ENCODE results near the gene PIAS4.

PIAS4 gene

GRCh38 chr19:3981736-3982681 lies 25.5 kb upstream of the PIAS4 start:
- no peak for ATAC-seq
- TF ChIP-seq OSR1 (CRISPR knock-in tag; IDR thresholded peaks at IDR 0.05) = no peak
- TF ChIP-seq ZNF565 (CRISPR knock-in tag; conservative IDR thresholded peaks at IDR 0.05; ENCODE audit: low read depth) = no peak
- no peak for TF ChIP-seq CSRNP3 (CRISPR knock-in tag; IDR thresholded peaks at IDR 0.05)
- no peak for TF ChIP-seq SNAI2 (CRISPR knock-in tag; IDR thresholded peaks at IDR 0.05)
- TF ChIP-seq TSHZ2 (CRISPR knock-in tag; IDR thresholded peaks at IDR 0.05) = no peak
- TF ChIP-seq ZFP30 (CRISPR knock-in tag; IDR thresholded peaks at IDR 0.05) = no peak
- no peak for TF ChIP-seq ZNF8 (CRISPR knock-in tag; IDR thresholded peaks at IDR 0.05)
- TF ChIP-seq ZNF70 (CRISPR knock-in tag; IDR thresholded peaks at IDR 0.05) = no peak

- peak; percentile 11 for ATAC-seq
- no peak for TF ChIP-seq ESRRG (CRISPR knock-in tag; IDR thresholded peaks at IDR 0.05)
- no peak for TF ChIP-seq PATZ1 (CRISPR knock-in tag; IDR thresholded peaks at IDR 0.05; ENCODE audit: borderline replicate concordance)
- no peak for TF ChIP-seq TCF4 (CRISPR knock-in tag; IDR thresholded peaks at IDR 0.05; ENCODE audit: borderline replicate concordance)
- TF ChIP-seq SNAI2 (CRISPR knock-in tag; IDR thresholded peaks at IDR 0.05) = no peak
- no peak for TF ChIP-seq PPARA (CRISPR knock-in tag; IDR thresholded peaks at IDR 0.05; ENCODE audit: borderline replicate concordance)
- TF ChIP-seq ZFP30 (CRISPR knock-in tag; IDR thresholded peaks at IDR 0.05) = no peak
- TF ChIP-seq BACH2 (CRISPR knock-in tag; IDR thresholded peaks at IDR 0.05; ENCODE audit: borderline replicate concordance) = no peak
- TF ChIP-seq CSRNP3 (CRISPR knock-in tag; IDR thresholded peaks at IDR 0.05) = no peak
Measured at GRCh38 chr19:3982701-3983541, 24.6 kb upstream of the PIAS4 start.

- TF ChIP-seq CSDC2 (CRISPR knock-in tag; IDR thresholded peaks at IDR 0.05) = no peak
- no peak for TF ChIP-seq ZNF565 (CRISPR knock-in tag; conservative IDR thresholded peaks at IDR 0.05; ENCODE audit: low read depth)
- no peak for TF ChIP-seq PPARA (CRISPR knock-in tag; IDR thresholded peaks at IDR 0.05; ENCODE audit: borderline replicate concordance)
- no peak for TF ChIP-seq OSR1 (CRISPR knock-in tag; IDR thresholded peaks at IDR 0.05)
- TF ChIP-seq ZFP30 (CRISPR knock-in tag; IDR thresholded peaks at IDR 0.05) = no peak
- ATAC-seq = no peak
Measured at GRCh38 chr19:3983542-3983914, 24.0 kb upstream of the PIAS4 start.

- no peak; the same call in 1 of the 3 replicates for ATAC-seq
- no peak for TF ChIP-seq RARB (CRISPR knock-in tag; IDR thresholded peaks at IDR 0.05)
- no peak for TF ChIP-seq POU6F1 (CRISPR knock-in tag; IDR thresholded peaks at IDR 0.05; ENCODE audit: borderline replicate concordance, low read depth)
- no peak for TF ChIP-seq PPARA (CRISPR knock-in tag; IDR thresholded peaks at IDR 0.05; ENCODE audit: borderline replicate concordance)
- TF ChIP-seq ZC3H10 (CRISPR knock-in tag; IDR thresholded peaks at IDR 0.05) = no peak
- TF ChIP-seq PATZ1 (CRISPR knock-in tag; IDR thresholded peaks at IDR 0.05; ENCODE audit: borderline replicate concordance) = no peak
- TF ChIP-seq ZFP3 (CRISPR knock-in tag; IDR thresholded peaks at IDR 0.05) = no peak
- no peak for TF ChIP-seq SNAI2 (CRISPR knock-in tag; IDR thresholded peaks at IDR 0.05)
- no peak for TF ChIP-seq OSR1 (CRISPR knock-in tag; IDR thresholded peaks at IDR 0.05)
- no peak for TF ChIP-seq CSRNP3 (CRISPR knock-in tag; IDR thresholded peaks at IDR 0.05)
- no peak for TF ChIP-seq TCF4 (CRISPR knock-in tag; IDR thresholded peaks at IDR 0.05; ENCODE audit: borderline replicate concordance)
- TF ChIP-seq BACH2 (CRISPR knock-in tag; IDR thresholded peaks at IDR 0.05; ENCODE audit: borderline replicate concordance) = no peak
Measured at GRCh38 chr19:3983936-3984583, 23.5 kb upstream of the PIAS4 start.
